Measurements from ENCODE around the gene GPR158.

DNA sequence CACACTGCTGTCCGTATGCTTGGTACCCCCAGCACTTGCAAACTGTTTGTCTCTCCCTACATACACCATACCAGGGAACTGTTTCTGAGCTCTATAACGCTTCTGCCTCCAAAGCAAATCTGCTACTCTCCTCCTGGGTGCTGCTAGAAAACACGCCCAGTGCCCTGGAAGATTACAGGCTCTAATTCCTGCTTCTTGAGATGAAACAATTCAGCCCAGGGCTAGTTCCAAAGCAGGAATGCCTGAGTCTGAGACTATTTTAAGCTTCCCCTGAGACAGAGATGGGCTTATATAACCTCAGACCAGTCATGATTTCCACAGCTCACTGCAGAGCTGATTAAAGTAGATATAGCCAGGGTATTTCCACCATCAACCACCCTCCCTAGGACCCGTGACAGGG, 327.1 kb downstream of the GPR158 start:
- TF ChIP-seq, protein P1, sequence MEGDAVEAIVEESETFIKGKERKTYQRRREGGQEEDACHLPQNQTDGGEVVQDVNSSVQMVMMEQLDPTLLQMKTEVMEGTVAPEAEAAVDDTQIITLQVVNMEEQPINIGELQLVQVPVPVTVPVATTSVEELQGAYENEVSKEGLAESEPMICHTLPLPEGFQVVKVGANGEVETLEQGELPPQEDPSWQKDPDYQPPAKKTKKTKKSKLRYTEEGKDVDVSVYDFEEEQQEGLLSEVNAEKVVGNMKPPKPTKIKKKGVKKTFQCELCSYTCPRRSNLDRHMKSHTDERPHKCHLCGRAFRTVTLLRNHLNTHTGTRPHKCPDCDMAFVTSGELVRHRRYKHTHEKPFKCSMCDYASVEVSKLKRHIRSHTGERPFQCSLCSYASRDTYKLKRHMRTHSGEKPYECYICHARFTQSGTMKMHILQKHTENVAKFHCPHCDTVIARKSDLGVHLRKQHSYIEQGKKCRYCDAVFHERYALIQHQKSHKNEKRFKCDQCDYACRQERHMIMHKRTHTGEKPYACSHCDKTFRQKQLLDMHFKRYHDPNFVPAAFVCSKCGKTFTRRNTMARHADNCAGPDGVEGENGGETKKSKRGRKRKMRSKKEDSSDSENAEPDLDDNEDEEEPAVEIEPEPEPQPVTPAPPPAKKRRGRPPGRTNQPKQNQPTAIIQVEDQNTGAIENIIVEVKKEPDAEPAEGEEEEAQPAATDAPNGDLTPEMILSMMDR (conservative IDR thresholded peaks at IDR 0.05; ENCODE audit: low read length), result no peak
- no peak for TF ChIP-seq EZH2phosphoT487 (IDR thresholded peaks at IDR 0.05; ENCODE audit: borderline replicate concordance, low read depth, low read length)

All from OCI-LY7 (cell line).